ENCODE data around the gene QDPR. TPM values are rescaled to one million over a fixed set of nuclear protein-coding genes. Genes with fewer than 3 reads are reported as not detected.

QDPR gene
- polyA plus RNA-seq, 1 of the 3 experiments (the other 2 are of a cell fraction): 83.1 TPM

DNA sequence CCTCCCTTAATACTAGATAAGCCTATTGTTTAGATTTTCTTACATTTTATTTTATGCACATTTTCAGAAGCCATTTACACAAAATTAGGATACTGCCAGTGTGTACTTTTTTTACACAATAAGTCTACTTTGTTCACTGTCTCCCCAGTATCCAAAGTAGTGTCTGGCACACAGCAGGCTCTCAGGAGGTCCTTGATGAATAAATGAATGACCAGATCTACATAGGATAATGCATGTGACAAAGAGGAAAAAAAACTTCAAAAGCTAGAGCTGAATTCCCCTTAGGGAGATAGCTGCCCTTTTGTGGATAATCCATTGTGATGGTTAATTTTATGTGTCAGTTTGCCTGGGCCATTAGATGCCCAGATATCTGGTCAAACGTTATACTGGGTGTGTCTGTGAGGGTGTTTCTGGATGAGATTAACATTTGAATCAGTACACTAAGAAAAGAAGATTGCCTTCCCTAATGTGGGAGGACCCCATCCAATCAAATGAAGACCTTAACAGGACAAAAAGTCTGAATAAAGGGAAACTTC, 61.6 kb downstream of the QDPR start:
- no peak overlapping the region for H3K4me2 ChIP-seq
- WGBS (ENCODE audit: low lambda C conversion rate): 0% methylated on average over 1 of the region's 1 CpG
- H3K9me2 ChIP-seq: no peaks in the 10 kb centered on the region
- no peaks in the 10 kb centered on the region for H3K27me3 ChIP-seq (ENCODE audit: insufficient read depth)
- no peaks in the 10 kb centered on the region for H3K79me2 ChIP-seq (ENCODE audit: insufficient read depth)
- H2AFZ ChIP-seq (ENCODE audit: low read depth): no peak overlapping the region
- peaks cover 0 to 4% of the 10 kb centered on the region in 2 experiments; a peak in 1 of 4 replicates for H3K4me1 ChIP-seq (ENCODE audit: control insufficient read depth in 1 of 2, insufficient read depth in 2 of 2, low read depth in 1 of 2, low read length in 1 of 2)
- TF ChIP-seq TEAD4 (IDR thresholded peaks at IDR 0.05; ENCODE audit: borderline replicate concordance, insufficient read depth): no peak
- no peak for TF ChIP-seq GABPA (IDR thresholded peaks at IDR 0.05; ENCODE audit: low read depth)
- no peak for DNase-seq
- H3K27ac ChIP-seq (ENCODE audit: low read depth in 2 of 2, low read length in 1 of 2): no peak overlapping the region
- H3K9me3 ChIP-seq: no peaks in the 10 kb centered on the region
- ChIA-PET CTCF (interaction anchor here (0.9 to 2.8 kb wide), 4 partner anchors 19 to 127 kb away, joined by 3 to 15 read pairs (median 4); no protein-coding TSS in a partner anchor), POLR2A (no interaction called here)
- H3K9ac ChIP-seq: no peak overlapping the region
- H3F3A ChIP-seq (replicated peaks; ENCODE audit: insufficient read depth): peaks cover 3% of the 10 kb centered on the region
- no peaks in the 10 kb centered on the region for H3K36me3 ChIP-seq (replicated peaks in 1 of 2; ENCODE audit: control insufficient read depth in 1 of 2, insufficient read depth in 2 of 2, low read length in 1 of 2)
- no peak overlapping the region for H3K4me3 ChIP-seq (ENCODE audit: low read depth in 2 of 2, low read length in 1 of 2)
- no peaks in the 10 kb centered on the region for H4K20me1 ChIP-seq (ENCODE audit: insufficient read depth)

GRCh38 chr4:17448689-17449088, 63.2 kb downstream of the QDPR start:
- DNase-seq: no peak
- Histone ChIP-seq H3K27ac (ENCODE audit: low read depth in 2 of 2, low read length in 1 of 2) (no peak overlapping the region), H3K79me2 (ENCODE audit: insufficient read depth) (no peaks in the 10 kb centered on the region), H3K9me3 (no peaks in the 10 kb centered on the region), H3K27me3 (ENCODE audit: insufficient read depth) (no peaks in the 10 kb centered on the region), H3K4me1 (ENCODE audit: control insufficient read depth in 1 of 2, insufficient read depth in 2 of 2, low read depth in 1 of 2, low read length in 1 of 2) (peaks cover 0 to 4% of the 10 kb centered on the region in 2 experiments; a peak in 1 of 4 replicates), H3K4me2 (no peak overlapping the region), H4K20me1 (ENCODE audit: insufficient read depth) (no peaks in the 10 kb centered on the region), H3K9ac (no peak overlapping the region), H2AFZ (ENCODE audit: low read depth) (no peak overlapping the region), H3K36me3 (replicated peaks in 1 of 2; ENCODE audit: control insufficient read depth in 1 of 2, insufficient read depth in 2 of 2, low read length in 1 of 2) (no peaks in the 10 kb centered on the region), H3F3A (replicated peaks; ENCODE audit: insufficient read depth) (peaks cover 3% of the 10 kb centered on the region), H3K9me2 (no peaks in the 10 kb centered on the region), H3K4me3 (ENCODE audit: low read depth in 2 of 2, low read length in 1 of 2) (no peak overlapping the region)
- TF ChIP-seq FOSL2 (IDR thresholded peaks at IDR 0.05; ENCODE audit: borderline replicate concordance, low read depth) (no peak), CHD2 (IDR thresholded peaks at IDR 0.05; ENCODE audit: low read length, partially characterized antibody) (no peak), POLR2AphosphoS5 (IDR thresholded peaks at IDR 0.05; ENCODE audit: low read depth, low read length) (no peak), FOXM1 (IDR thresholded peaks at IDR 0.05; ENCODE audit: low read depth) (no peak), MEF2A (IDR thresholded peaks at IDR 0.05; ENCODE audit: borderline replicate concordance, low read depth) (no peak), YY1 (IDR thresholded peaks at IDR 0.05; ENCODE audit: low read depth) (no peak), EZH2phosphoT487 (IDR thresholded peaks at IDR 0.05; ENCODE audit: borderline replicate concordance, low read depth) (no peak), IRF3 (IDR thresholded peaks at IDR 0.05; ENCODE audit: low read depth, low read length) (no peak), MXI1 (IDR thresholded peaks at IDR 0.05; ENCODE audit: low read depth, low read length) (no peak), MAX (IDR thresholded peaks at IDR 0.05; ENCODE audit: low read depth) (no peak), CTCF (IDR thresholded peaks at IDR 0.05) (no peak), RAD21 (IDR thresholded peaks at IDR 0.05; ENCODE audit: low read length) (no peak), TCF12 (IDR thresholded peaks at IDR 0.05) (no peak)
- TF ChIP-seq, protein P1, sequence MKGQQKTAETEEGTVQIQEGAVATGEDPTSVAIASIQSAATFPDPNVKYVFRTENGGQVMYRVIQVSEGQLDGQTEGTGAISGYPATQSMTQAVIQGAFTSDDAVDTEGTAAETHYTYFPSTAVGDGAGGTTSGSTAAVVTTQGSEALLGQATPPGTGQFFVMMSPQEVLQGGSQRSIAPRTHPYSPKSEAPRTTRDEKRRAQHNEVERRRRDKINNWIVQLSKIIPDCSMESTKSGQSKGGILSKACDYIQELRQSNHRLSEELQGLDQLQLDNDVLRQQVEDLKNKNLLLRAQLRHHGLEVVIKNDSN (IDR thresholded peaks at IDR 0.05; ENCODE audit: borderline replicate concordance, low read depth): no peak
- TF ChIP-seq, protein P2, sequence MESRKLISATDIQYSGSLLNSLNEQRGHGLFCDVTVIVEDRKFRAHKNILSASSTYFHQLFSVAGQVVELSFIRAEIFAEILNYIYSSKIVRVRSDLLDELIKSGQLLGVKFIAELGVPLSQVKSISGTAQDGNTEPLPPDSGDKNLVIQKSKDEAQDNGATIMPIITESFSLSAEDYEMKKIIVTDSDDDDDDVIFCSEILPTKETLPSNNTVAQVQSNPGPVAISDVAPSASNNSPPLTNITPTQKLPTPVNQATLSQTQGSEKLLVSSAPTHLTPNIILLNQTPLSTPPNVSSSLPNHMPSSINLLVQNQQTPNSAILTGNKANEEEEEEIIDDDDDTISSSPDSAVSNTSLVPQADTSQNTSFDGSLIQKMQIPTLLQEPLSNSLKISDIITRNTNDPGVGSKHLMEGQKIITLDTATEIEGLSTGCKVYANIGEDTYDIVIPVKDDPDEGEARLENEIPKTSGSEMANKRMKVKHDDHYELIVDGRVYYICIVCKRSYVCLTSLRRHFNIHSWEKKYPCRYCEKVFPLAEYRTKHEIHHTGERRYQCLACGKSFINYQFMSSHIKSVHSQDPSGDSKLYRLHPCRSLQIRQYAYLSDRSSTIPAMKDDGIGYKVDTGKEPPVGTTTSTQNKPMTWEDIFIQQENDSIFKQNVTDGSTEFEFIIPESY (IDR thresholded peaks at IDR 0.05; ENCODE audit: borderline replicate concordance, low read depth): no peak
- ChIA-PET POLR2A (no interaction called here), CTCF (interaction anchor here (0.6 to 4.2 kb wide), 14 partner anchors 12 to 1090 kb away, joined by 3 to 73 read pairs (median 10); no protein-coding TSS in a partner anchor)
- 54% methylated on average over 3 of the region's 3 CpGs for WGBS (ENCODE audit: low lambda C conversion rate)
